Psoas muscle (tissue), 8 donors: ENCODE data around the gene C1GALT1C1L. TPM values are rescaled to one million over a fixed set of nuclear protein-coding genes. Genes with fewer than 3 reads are reported as not detected.

ENCODE experiments used
- ATAC-seq, 4 donors: fragments of 200-7000 bp; cut with Tn5 transposase; one replicate each; pipeline ENCODE4 v1.9.1; 2020; ENCODE audit warnings: moderate library complexity in 3 of 4, mild to moderate bottlenecking in 2 of 4
- DNase-seq, 2 donors: peaks; one replicate each; pipeline ENCODE4 v3.0.0-alpha.2; 2020
- H3K27ac ChIP-seq: fragments of 200-600 bp; one replicate; pipeline ENCODE4 v1.8.0; 2022
- H3K27me3 ChIP-seq, 3 donors: fragments of 200-600 bp in 1 of 3; one replicate each; pipeline versions ENCODE4 v1.6.1 to v1.8.0; 2013 to 2022; ENCODE audit warnings: low read length in 2 of 3, mild to moderate bottlenecking in 2 of 3, moderate library complexity in 1 of 3; ENCODE audit not compliant: insufficient read depth in 3 of 3
- H3K36me3 ChIP-seq, 2 donors: fragments of 200-600 bp in 1 of 2; one replicate each; pipeline versions ENCODE4 v1.6.1 to v1.8.0; 2013 to 2022; ENCODE audit warnings: low read depth in 1 of 2, mild to moderate bottlenecking in 1 of 2, moderate library complexity in 1 of 2; ENCODE audit not compliant: insufficient read depth in 1 of 2
- H3K4me1 ChIP-seq: fragments of 200-600 bp; one replicate; pipeline ENCODE4 v1.8.0; 2022
- H3K4me3 ChIP-seq: fragments of 200-600 bp; one replicate; pipeline ENCODE4 v1.8.0; 2022; ENCODE audit warnings: mild to moderate bottlenecking
- H3K9me3 ChIP-seq: fragments of 200-600 bp; one replicate; pipeline ENCODE4 v1.8.0; 2022
- CTCF ChIP-seq: fragments of 200-600 bp; IDR thresholded peaks from one replicate; pipeline ENCODE4 v1.8.0; 2022; ENCODE audit warnings: antibody characterized with exemption
- WGBS, 3 donors: extraction: QIAGEN DNeasy Blood & Tissue Kit; methylation state at CpG; one replicate each; pipeline versions ENCODE4 v1.1.6 to v1.1.7; 2013; 5-methylcytosine and 5-hydroxymethylcytosine counted together
- intact Hi-C, 2 donors: fragments of 100-400 bp; cut with DNase I; formaldehyde crosslinking; loops; one replicate each; pipeline versions ENCODE4 v1.11.0 to v1.14.2; 2022
- polyA plus RNA-seq, 3 donors: library from polyadenylated mRNA; stranded (reverse); fragments of 200-250 nt; gene quantifications; one replicate each; pipeline ENCODE4 v1.2.3, GENCODE V29; 2013
- total RNA-seq, 4 donors: library from RNA; stranded (reverse); fragmentation: NEBNext Ultra II Directional in 2 of 4; extraction: Animal tissue kit (Norgen Biotek cat#: 25700) in 2 of 4; gene quantifications; one replicate each; pipeline versions ENCODE4 v1.2.1 to v1.2.4, GENCODE V29; 2021 to 2023
- donor health status: healthy with polysubstance abuse.
- donor health status: DM: no; HTN: no; CAD: no; lungs with moderate emphysema.
- donor health status: Bipolar disorder and iron deficiency.
- donor health status: healthy.
- donor health status: DM: yes; HTN: yes; CAD: no.
- donor health status: DM: no; HTN: no; CAD: no.
- donor health status: DM: no; HTN: no; CAD: no.
- donor health status: DM: yes; HTN: yes; CAD: no.

The C1GALT1C1L gene
- total and polyA plus RNA-seq, 7 donors = 0.16 to 0.56 (median 0.33) TPM; not detected in 1

GRCh38 chr2:43631618-43632317, 44.5 kb downstream of the C1GALT1C1L start:
- intact Hi-C loops = no loop called here
- WGBS, 3 donors = 40 to 47% (median 42%) methylated on average over 11 of the region's 11 CpGs
- no peak for TF ChIP-seq CTCF
- Histone ChIP-seq H3K9me3 (no peaks in the 10 kb centered on the region), H3K4me1 (no peaks in the 10 kb centered on the region), H3K27me3 (peaks cover 3 to 39% (median 8%) of the 10 kb centered on the region in 3 donors), H3K27ac (no peak overlapping the region), H3K4me3 (no peak overlapping the region), H3K36me3 (no peaks in the 10 kb centered on the region)
- ATAC-seq = no peak
- DNase-seq = no peak

Other genes starting within 250 kb of the C1GALT1C1L start
- gene THADA, start 80.4 kb downstream of the C1GALT1C1L start, total RNA-seq = 10 to 100 TPM; 11.4 to 17.4 (median 12.9) TPM
- 10 to 100 TPM in 2 of 3 donors, 1 to 10 TPM in 1; 8.1 to 11.6 (median 11.3) TPM for gene THADA, start 80.4 kb downstream of the C1GALT1C1L start, polyA plus RNA-seq
- gene PLEKHH2, start 39.2 kb downstream of the C1GALT1C1L start, total RNA-seq = 1 to 10 TPM in 1 of 4 donors, under 1 TPM in 3; 0.34 to 2.2 (median 0.56) TPM
- gene PLEKHH2, start 39.2 kb downstream of the C1GALT1C1L start, polyA plus RNA-seq = under 1 TPM; 0.14 to 0.39 (median 0.38) TPM
- 10 to 100 TPM in 1 of 4 donors, 1 to 10 TPM in 3; 3.4 to 11.4 (median 7.9) TPM for gene DYNC2LI1, start 97.6 kb upstream of the C1GALT1C1L start, total RNA-seq
- 10 to 100 TPM in 1 of 3 donors, 1 to 10 TPM in 2; 7.2 to 23.7 (median 8.9) TPM for gene DYNC2LI1, start 97.6 kb upstream of the C1GALT1C1L start, polyA plus RNA-seq
- gene ABCG5, start 162.4 kb upstream of the C1GALT1C1L start, total RNA-seq = not detected
- under 1 TPM in 2 of 3 donors, not detected in 1; 0.01 to 0.08 TPM for gene ABCG5, start 162.4 kb upstream of the C1GALT1C1L start, polyA plus RNA-seq
- gene ABCG8, start 162.5 kb upstream of the C1GALT1C1L start, total RNA-seq = not detected
- under 1 TPM in 1 of 3 donors, not detected in 2; 0.05 TPM for gene ABCG8, start 162.5 kb upstream of the C1GALT1C1L start, polyA plus RNA-seq